Neural cell (in vitro differentiated cells): ENCODE measurements around the gene TRMT61B. TPM values are rescaled to one million over a fixed set of nuclear protein-coding genes. Genes with fewer than 3 reads are reported as not detected.

ENCODE experiments used
- H2AFZ ChIP-seq: fragments of 200-600, 300-800 bp; sonication (generic), shearing (Covaris generic); 2 replicates; pipeline ENCODE4 v1.6.0; 2014; ENCODE audit warnings: low read depth, mild to moderate bottlenecking, antibody characterized with exemption, low read length, moderate library complexity
- H3F3A ChIP-seq: fragments of 200-600 bp; shearing (Covaris generic); 2 replicates; pipeline ENCODE4 v1.6.1; 2016; ENCODE audit warnings: mild to moderate bottlenecking, moderate library complexity, mixed read lengths, antibody characterized with exemption, low read length; ENCODE audit not compliant: insufficient read depth, poor library complexity, severe bottlenecking
- H3K27ac ChIP-seq: fragments of 200-600, 300-800 bp; sonication (generic), shearing (Covaris generic); 2 replicates; pipeline ENCODE4 v1.5.1; 2014; ENCODE audit warnings: mild to moderate bottlenecking, low read length, moderate library complexity
- H3K27me3 ChIP-seq: fragments of 300-800, 200-600 bp; sonication (generic), shearing (Covaris generic); 2 replicates; pipeline ENCODE4 v1.6.0; 2014; ENCODE audit warnings: mild to moderate bottlenecking, low read depth, low read length, moderate library complexity; ENCODE audit not compliant: insufficient read depth
- H3K36me3 ChIP-seq: fragments of 300-800, 200-600 bp; sonication (generic), shearing (Covaris generic); 2 replicates; pipeline ENCODE4 v1.5.1; 2014; ENCODE audit warnings: mild to moderate bottlenecking, antibody characterized with exemption, low read length, moderate library complexity; ENCODE audit not compliant: insufficient read depth
- H3K4me2 ChIP-seq: fragments of 300-800, 200-600 bp; sonication (generic), shearing (Covaris generic); 2 replicates; pipeline ENCODE4 v1.6.0; 2014; ENCODE audit warnings: mild to moderate bottlenecking, low read length
- H3K4me3 ChIP-seq: fragments of 300-800, 200-600 bp; sonication (generic), shearing (Covaris generic); 2 replicates; pipeline ENCODE4 v1.5.1; 2014; ENCODE audit warnings: mild to moderate bottlenecking, low read length, moderate library complexity
- H3K79me2 ChIP-seq: fragments of 200-600 bp; shearing (Covaris generic); replicated peaks from 2 replicates; pipeline ENCODE4 v1.6.0; 2014; ENCODE audit warnings: mild to moderate bottlenecking, low read length, moderate library complexity; ENCODE audit not compliant: insufficient read depth
- H3K9ac ChIP-seq: fragments of 300-800, 200-600 bp; sonication (generic), shearing (Covaris generic); 2 replicates; pipeline ENCODE4 v1.6.1; 2016; ENCODE audit warnings: mild to moderate bottlenecking, low read length, mixed read lengths
- H3K9me2 ChIP-seq: fragments of 200-600 bp; shearing (Covaris generic); 2 replicates; pipeline ENCODE4 v1.6.1; 2016; ENCODE audit warnings: mild to moderate bottlenecking, low read length, mixed read lengths; ENCODE audit not compliant: insufficient read depth
- H3K9me3 ChIP-seq: fragments of 200-600, 300-800 bp; sonication (generic), shearing (Covaris generic); 2 replicates; pipeline ENCODE4 v1.6.1; 2016; ENCODE audit warnings: mild to moderate bottlenecking, mixed run types, low read length, moderate library complexity, mixed read lengths
- H4K20me1 ChIP-seq: fragments of 200-600 bp; shearing (Covaris generic); 2 replicates; pipeline ENCODE4 v1.6.1; 2016; ENCODE audit warnings: mild to moderate bottlenecking, mixed run types; ENCODE audit not compliant: insufficient read depth
- CTCF ChIP-seq: fragments of 450-650 bp; IDR thresholded peaks from 2 replicates; pipeline ENCODE4 v1.5.1; 2014; ENCODE audit warnings: antibody characterized with exemption, mild to moderate bottlenecking, moderate library complexity; ENCODE audit not compliant: poor library complexity, severe bottlenecking
- EP300 ChIP-seq: fragments of 450-650 bp; conservative IDR thresholded peaks from 2 replicates; pipeline ENCODE4 v1.6.1; 2014; ENCODE audit warnings: antibody characterized with exemption, mild to moderate bottlenecking, moderate library complexity; ENCODE audit not compliant: poor library complexity, severe bottlenecking
- EZH2 ChIP-seq: fragments of 200-600, 300-800 bp; shearing (Covaris generic), sonication (generic); IDR thresholded peaks from 2 replicates; pipeline ENCODE4 v1.6.1; 2014; ENCODE audit warnings: antibody characterized with exemption, low read length, borderline replicate concordance, mild to moderate bottlenecking; ENCODE audit not compliant: insufficient read depth, poor library complexity, severe bottlenecking
- MXI1 ChIP-seq: fragments of 450-650 bp; conservative IDR thresholded peaks from 2 replicates; pipeline ENCODE4 v1.6.1; 2014; ENCODE audit warnings: antibody characterized with exemption, mild to moderate bottlenecking; ENCODE audit not compliant: poor library complexity, severe bottlenecking
- POLR2AphosphoS5 ChIP-seq: IDR thresholded peaks from 2 replicates; pipeline ENCODE4 v1.6.1; 2012
- RAD21 ChIP-seq: fragments of 450-650 bp; conservative IDR thresholded peaks from 2 replicates; pipeline ENCODE4 v1.6.1; 2014; ENCODE audit warnings: antibody characterized with exemption, mild to moderate bottlenecking, moderate library complexity
- REST ChIP-seq: IDR thresholded peaks from 2 replicates; pipeline ENCODE4 v1.6.1; 2012; ENCODE audit warnings: borderline replicate concordance
- SMC3 ChIP-seq: fragments of 450-650 bp; conservative IDR thresholded peaks from 2 replicates; pipeline ENCODE4 v1.6.1; 2014; ENCODE audit warnings: antibody characterized with exemption, mild to moderate bottlenecking, moderate library complexity; ENCODE audit not compliant: poor library complexity
- TAF1 ChIP-seq: IDR thresholded peaks from 2 replicates; pipeline ENCODE4 v1.6.1; 2012; ENCODE audit warnings: low read depth
- polyA plus RNA-seq: library from polyadenylated mRNA; depleted of rRNA; stranded (reverse); fragments of >200 nt; gene quantifications from 2 replicates; pipeline ENCODE4 v1.2.3, GENCODE V29; 2014

Gene TRMT61B
- polyA plus RNA-seq, 1 donor from 2014 or later: 35.1 TPM

- Histone ChIP-seq H2AFZ (no peak overlapping the region), H3K9me2 (no peaks in the 10 kb centered on the region), H3K27me3 (no peaks in the 10 kb centered on the region), H4K20me1 (no peaks in the 10 kb centered on the region), H3K4me3 (no peak overlapping the region), H3K9ac (no peak overlapping the region), H3K36me3 (no peaks in the 10 kb centered on the region), H3K27ac (no peak overlapping the region), H3F3A (no peaks in the 10 kb centered on the region), H3K9me3 (no peaks in the 10 kb centered on the region), H3K4me2 (no peak overlapping the region), H3K79me2 (peaks cover 39% of the 10 kb centered on the region)
- no peak for TF ChIP-seq SMC3
- TF ChIP-seq REST: no peak
- TF ChIP-seq MXI1: no peak
- no peak for TF ChIP-seq RAD21
- no peak for TF ChIP-seq TAF1
- no peak for TF ChIP-seq EP300
- TF ChIP-seq EZH2: no peak
- TF ChIP-seq CTCF: no peak
- no peak for TF ChIP-seq POLR2AphosphoS5
Observed at GRCh38 chr2:28893488-28893887, 23.4 kb upstream of the TRMT61B start.

- Histone ChIP-seq H3K79me2 (no peaks in the 10 kb centered on the region), H3K4me3 (no peak overlapping the region), H3K36me3 (no peaks in the 10 kb centered on the region), H4K20me1 (no peaks in the 10 kb centered on the region), H3K27me3 (peaks cover 9% of the 10 kb centered on the region), H3K27ac (no peak overlapping the region), H3K9me3 (no peaks in the 10 kb centered on the region), H2AFZ (no peak overlapping the region), H3K4me2 (no peak overlapping the region), H3K9me2 (no peaks in the 10 kb centered on the region), H3F3A (no peaks in the 10 kb centered on the region), H3K9ac (no peak overlapping the region)
- TF ChIP-seq REST (no peak), POLR2AphosphoS5 (no peak), EP300 (no peak), SMC3 (no peak)
Observed at GRCh38 chr2:28880193-28880592, 10.1 kb upstream of the TRMT61B start.
